Adrenal gland (tissue), 19 donors: ENCODE measurements around the gene SPATA31C1. TPM values are rescaled to one million over a fixed set of nuclear protein-coding genes. Genes with fewer than 3 reads are reported as not detected.
"Not testable (repeated sequence)": the region's sequence is repeated elsewhere in the genome, so short reads cannot be mapped to it uniquely, and the experiment has no call there.

Experiments used
- DNase-seq, 7 donors: peaks; one replicate each; pipeline ENCODE4 v3.0.0-alpha.2; 2019 to 2020
- H3K27ac ChIP-seq, 5 donors: fragments of 200-600 bp; sonication (generic) in 4 of 5; 1 replicate in 3 of 5; 2 replicates in 2 of 5; pipeline versions ENCODE4 v1.5.1 to v1.8.0; 2016 to 2020; ENCODE audit warnings: mild to moderate bottlenecking in 1 of 5
- H3K27me3 ChIP-seq: fragments of 200-600 bp; 2 replicates; pipeline ENCODE4 v1.8.0; 2021
- H3K36me3 ChIP-seq, 2 donors: fragments of 200-600 bp; replicated peaks in 1 of 2; 1 replicate in 1 of 2; 2 replicates in 1 of 2; pipeline versions ENCODE4 v1.5.1 to v1.8.0; 2018 to 2022
- H3K4me1 ChIP-seq, 2 donors: fragments of 200-600 bp; replicated peaks in 1 of 2; 1 replicate in 1 of 2; 2 replicates in 1 of 2; pipeline versions ENCODE4 v1.5.1 to v1.8.0; 2018 to 2021
- H3K4me3 ChIP-seq, 4 donors: fragments of 200-600 bp; sonication (generic) in 3 of 4; one replicate each; pipeline ENCODE4 v1.5.1; 2016 to 2018
- H3K9me3 ChIP-seq, 3 donors: fragments of 200-600 bp; sonication (generic) in 1 of 3; replicated peaks in 1 of 3; 1 replicate in 2 of 3; 2 replicates in 1 of 3; pipeline versions ENCODE4 v1.5.1 to v1.8.0; 2016 to 2021
- CTCF ChIP-seq, 6 experiments: fragments of 450-650 bp in 4 of 6; fragments of 200-600 bp in 2 of 6; sonication (generic) in 1 of 6; IDR thresholded peaks; 1 replicate in 5 of 6; 2 replicates in 1 of 6; pipeline versions ENCODE4 v1.5.1 to v1.8.0; 2016 to 2021; ENCODE audit warnings: antibody characterized with exemption in 6 of 6, mild to moderate bottlenecking in 2 of 6, moderate library complexity in 1 of 6
- POLR2A ChIP-seq, 2 donors: fragments of 450-650 bp; IDR thresholded peaks; one replicate each; pipeline ENCODE4 v1.6.1; 2017; ENCODE audit warnings: antibody characterized with exemption in 2 of 2, mild to moderate bottlenecking in 2 of 2, moderate library complexity in 1 of 2
- WGBS, 4 donors: extraction: QIAGEN DNeasy Blood & Tissue Kit in 2 of 4; methylation state at CpG; one replicate each; pipeline versions ENCODE4 v1.1.5 to v1.1.7; 2013 to 2017; 5-methylcytosine and 5-hydroxymethylcytosine counted together
- intact Hi-C, 2 donors: fragments of 100-400 bp; cut with DNase I; formaldehyde crosslinking; loops; one replicate each; pipeline versions ENCODE4 v1.14.1 to v1.15.0; 2022 to 2023
- long read RNA-seq, 10 donors: library from polyadenylated mRNA in 3 of 10; unstranded in 2 of 10; stranded (forward) in 1 of 10; transcript quantifications; one replicate each; pipeline ENCODE4 v2.0.0 and lab custom pipeline, GENCODE V29; 2021 to 2026
- polyA plus RNA-seq, 3 donors: library from polyadenylated mRNA; stranded (reverse); fragments of 200-250 nt in 2 of 3; fragments of 350-450 nt in 1 of 3; fragmentation: Illumina TruSeq in 1 of 3; extraction: RNeasy Lipid Tissue Mini Kit (QIAGEN cat#74804) in 1 of 3; gene quantifications; one replicate each; pipeline ENCODE4 v1.2.3, GENCODE V29; 2013 to 2014
- total RNA-seq, 9 donors: library from RNA; depleted of rRNA in 4 of 9; stranded (reverse); fragments of >200 nt in 4 of 9; fragments of 120-200 nt in 1 of 9; fragmentation: NEBNext Ultra II Directional in 1 of 9; extraction: Animal tissue kit (Norgen Biotek cat#: 25700) in 1 of 9; gene quantifications; one replicate each; pipeline versions ENCODE4 v1.1.0 to v1.2.4, GENCODE V29; 2013 to 2023
- donor health status: healthy with polysubstance abuse.
- donor health status: Bipolar disorder and iron deficiency.
- donor health status: DM: yes; HTN: yes; CAD: no.
- donor health status: DM: no; HTN: no; CAD: no.
- donor health status: DM: no; HTN: no; CAD: no.
- donor health status: DM: yes; HTN: yes; CAD: no.

The SPATA31C1 gene
- total RNA-seq (not detected), polyA plus RNA-seq (not detected)
- long read RNA-seq, donor 1 = 0 reads
- long read RNA-seq, donor 2 = 0 reads
- long read RNA-seq, donor 3 = 0 reads
- long read RNA-seq, donor 4 = 0 reads
- long read RNA-seq, donor 5 = 0 reads
- long read RNA-seq, donor 6 = 0 reads
- long read RNA-seq, donor 7 = 0 reads
- long read RNA-seq, donor 8 = 0 reads
- long read RNA-seq, donor 9 = 0 reads
- long read RNA-seq, donor 10 = 0 reads

- H3K4me1 ChIP-seq, H3K36me3 ChIP-seq: not testable (repeated sequence)
- WGBS, 4 donors = no CpG with 5 or more reads among the region's 8 CpGs
These were observed at the start of gene SPATA31C1 for GRCh38 chr9:87917662-87918061. SPATA31C1 (plus strand) TSS chr9:87917962.

GRCh38 chr9:87868175-87868574, 49.6 kb upstream of the SPATA31C1 start:
- intact Hi-C loops = no loop called here
- no peak for TF ChIP-seq CTCF (IDR thresholded peaks at IDR 0.05)
- no peak for TF ChIP-seq POLR2A (IDR thresholded peaks at IDR 0.05)
- Histone ChIP-seq H3K27me3 (no peaks in the 10 kb centered on the region), H3K9me3 (no peaks in the 10 kb centered on the region), H3K4me3 (no peak overlapping the region), H3K4me1 (no peaks in the 10 kb centered on the region), H3K27ac (no peak overlapping the region), H3K36me3 (no peaks in the 10 kb centered on the region)
- peak in 1 of 7 donors; percentile 3 for DNase-seq
- WGBS, 4 donors = 90 to 96% (median 92%) methylated on average over 9 of the region's 9 CpGs

More at GRCh38 chr9:87917662-87918061, at the start of gene SPATA31C1:
- intact Hi-C loops, H3K27ac ChIP-seq, H3K27me3 ChIP-seq, DNase-seq, H3K9me3 ChIP-seq, H3K4me3 ChIP-seq: not testable (repeated sequence)

GRCh38 chr9:87868635-87869034, 49.1 kb upstream of the SPATA31C1 start:
- H3K27ac ChIP-seq = no peak overlapping the region
- intact Hi-C loops = no loop called here
- H3K4me1 ChIP-seq = no peaks in the 10 kb centered on the region
- no peaks in the 10 kb centered on the region for H3K9me3 ChIP-seq
- no peaks in the 10 kb centered on the region for H3K27me3 ChIP-seq
- no peak overlapping the region for H3K4me3 ChIP-seq
- 80 to 100% (median 93%) methylated on average over 1 to 3 of the region's 3 CpGs for WGBS, 4 donors
- no peaks in the 10 kb centered on the region for H3K36me3 ChIP-seq
- DNase-seq = peak in 1 of 7 donors; percentile 41
- no peak for TF ChIP-seq POLR2A (IDR thresholded peaks at IDR 0.05)
- TF ChIP-seq CTCF (IDR thresholded peaks at IDR 0.05) = no peak

- no peaks in the 10 kb centered on the region for H3K9me3 ChIP-seq
- intact Hi-C loops = no loop called here
- no peak overlapping the region for H3K27ac ChIP-seq
- WGBS, 4 donors = 88 to 93% (median 92%) methylated on average over 10 to 11 of the region's 11 CpGs
- peak in 1 of 7 donors; percentile 29 for DNase-seq
- TF ChIP-seq POLR2A (IDR thresholded peaks at IDR 0.05) = no peak
- no peak for TF ChIP-seq CTCF (IDR thresholded peaks at IDR 0.05)
- H3K4me1 ChIP-seq = no peaks in the 10 kb centered on the region
- no peak overlapping the region for H3K4me3 ChIP-seq
- H3K36me3 ChIP-seq = no peaks in the 10 kb centered on the region
- H3K27me3 ChIP-seq = no peaks in the 10 kb centered on the region
These were observed 48.7 kb upstream of the SPATA31C1 start for GRCh38 chr9:87869082-87869481.

- peak in 1 of 7 donors; percentile 27 for DNase-seq
- no peak for TF ChIP-seq POLR2A (IDR thresholded peaks at IDR 0.05)
- no peak for TF ChIP-seq CTCF (IDR thresholded peaks at IDR 0.05)
- Histone ChIP-seq H3K36me3 (no peaks in the 10 kb centered on the region), H3K4me3 (no peak overlapping the region), H3K9me3 (no peaks in the 10 kb centered on the region), H3K4me1 (no peaks in the 10 kb centered on the region), H3K27ac (no peak overlapping the region), H3K27me3 (no peaks in the 10 kb centered on the region)
- intact Hi-C loops = no loop called here
- WGBS, 4 donors = 88 to 91% (median 90%) methylated on average over 6 to 7 of the region's 7 CpGs
These were observed 46.2 kb upstream of the SPATA31C1 start for GRCh38 chr9:87871425-87872078.
